SU-DHL-6 (cell line): Measurements from ENCODE around the gene PKN3.

Source experiments
- H2AFZ ChIP-seq: fragments of 200-600 bp; sonication (generic); 2 replicates; pipeline ENCODE4 v1.6.1; 2014; ENCODE audit warnings: low read depth, mild to moderate bottlenecking, moderate library complexity, mixed read lengths, antibody characterized with exemption, low read length; ENCODE audit not compliant: severe bottlenecking
- H3F3A ChIP-seq: fragments of 200-600 bp; shearing (Covaris generic); 2 replicates; pipeline ENCODE4 v1.6.0; 2016; ENCODE audit warnings: antibody characterized with exemption, mild to moderate bottlenecking; ENCODE audit not compliant: insufficient read depth
- H3K27ac ChIP-seq: fragments of 200-600 bp; sonication (generic); 2 replicates; pipeline ENCODE4 v1.5.1; 2016; ENCODE audit warnings: low read depth, mild to moderate bottlenecking, low read length, moderate library complexity, mixed read lengths
- H3K27me3 ChIP-seq: fragments of 200-600 bp; sonication (generic), shearing (Covaris generic); 2 replicates; pipeline ENCODE4 v1.6.0; 2014; ENCODE audit warnings: mild to moderate bottlenecking, low read length
- H3K36me3 ChIP-seq: fragments of 200-600 bp; sonication (generic); 2 replicates; pipeline ENCODE4 v1.6.1; 2014; ENCODE audit warnings: mild to moderate bottlenecking, low read length, mixed read lengths
- H3K4me2 ChIP-seq: fragments of 300-600, 200-600 bp; shearing (Covaris generic), sonication (generic); 2 replicates; pipeline ENCODE4 v1.6.0; 2014; ENCODE audit warnings: low read length, low read depth, mild to moderate bottlenecking; ENCODE audit not compliant: poor library complexity, severe bottlenecking
- H3K4me3 ChIP-seq: fragments of 200-600 bp; sonication (generic); 2 replicates; pipeline ENCODE4 v1.5.1; 2014; ENCODE audit warnings: antibody characterized with exemption, low read length, mild to moderate bottlenecking, mixed read lengths; ENCODE audit not compliant: insufficient read depth, poor library complexity, severe bottlenecking
- H3K79me2 ChIP-seq: fragments of 200-600 bp; sonication (generic); 2 replicates; pipeline ENCODE4 v1.6.1; 2014; ENCODE audit warnings: mild to moderate bottlenecking, low read length, moderate library complexity; ENCODE audit not compliant: insufficient read depth
- H3K9ac ChIP-seq: fragments of 200-600 bp; sonication (generic); 2 replicates; pipeline ENCODE4 v1.7.0; 2014; ENCODE audit warnings: mild to moderate bottlenecking, low read length
- H3K9me2 ChIP-seq: fragments of 200-600 bp; sonication (generic); replicated peaks from 2 replicates; pipeline ENCODE4 v1.6.1; 2014; ENCODE audit warnings: low read length; ENCODE audit not compliant: insufficient read depth
- H3K9me3 ChIP-seq: fragments of 200-600 bp; sonication (generic); 2 replicates; pipeline ENCODE4 v1.6.1; 2014; ENCODE audit warnings: low read length, mixed read lengths; ENCODE audit not compliant: insufficient read depth
- H4K20me1 ChIP-seq: fragments of 200-600 bp; sonication (generic); 2 replicates; pipeline ENCODE4 v1.6.1; 2014; ENCODE audit warnings: low read depth, mild to moderate bottlenecking, antibody characterized with exemption, low read length, moderate library complexity, mixed read lengths
- CTCF ChIP-seq: fragments of 200-600 bp; sonication (generic); IDR thresholded peaks from one replicate; pipeline ENCODE4 v1.5.1; 2017; ENCODE audit warnings: antibody characterized with exemption, mild to moderate bottlenecking, low read length, moderate library complexity; ENCODE audit not compliant: insufficient read depth, poor library complexity, severe bottlenecking
- EZH2phosphoT487 ChIP-seq: fragments of 200-600 bp; sonication (generic), shearing (Covaris generic); conservative IDR thresholded peaks from 2 replicates; pipeline ENCODE4 v1.6.1; 2018; ENCODE audit warnings: mild to moderate bottlenecking, antibody characterized with exemption, low read length, moderate library complexity, mixed read lengths

Gene PKN3

GRCh38 chr9:128723866-128724743 is 21.8 kb downstream of the PKN3 start, which contains the start of gene ZDHHC12:
TSS of gene ZDHHC12 (minus strand) at chr9:128724127. CDS start at chr9:128724093, 34 bp downstream.
- Histone ChIP-seq H3K4me2 (peak within 1 kb of the TSS; percentile 98), H3K9ac (peak within 1 kb of the TSS; percentile 100), H3K27me3 (no peaks in the 10 kb centered on the region), H3K9me3 (no peaks in the 10 kb centered on the region), H3F3A (peaks cover 5% of the 10 kb centered on the region; the same call in 1 of the 2 replicates), H3K4me3 (peak within 1 kb of the TSS; percentile 99), H2AFZ (peak within 1 kb of the TSS; percentile 75), H3K9me2 (no peaks in the 10 kb centered on the region), H3K79me2 (peaks cover 32% of the 10 kb centered on the region), H3K36me3 (no peaks in the 10 kb centered on the region), H4K20me1 (no peaks in the 10 kb centered on the region), H3K27ac (peak within 1 kb of the TSS; percentile 62)
- no peak for TF ChIP-seq CTCF
- TF ChIP-seq EZH2phosphoT487 = no peak

DNA sequence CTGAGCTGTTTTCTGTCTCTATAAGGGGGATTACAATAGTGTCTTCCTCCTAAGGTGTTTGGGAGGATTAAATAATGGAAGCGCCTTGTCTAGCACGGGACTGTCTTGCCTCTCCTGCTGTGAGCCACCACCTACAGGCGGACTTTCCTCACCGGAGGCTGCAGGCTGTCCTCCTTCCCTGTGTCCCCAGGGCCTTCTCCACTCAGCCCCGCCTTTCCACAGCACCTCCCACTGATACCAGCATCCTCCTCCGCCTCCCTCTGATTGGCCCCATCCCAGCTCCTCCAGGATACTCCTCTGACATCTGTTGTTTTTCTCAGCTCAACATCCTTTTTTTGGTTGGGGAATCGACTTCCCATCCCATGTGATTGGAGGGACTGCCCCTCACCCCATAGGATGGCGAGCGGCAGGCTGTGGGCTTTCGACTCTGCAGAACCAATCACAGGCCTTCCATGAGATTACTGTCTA is 22.5 kb downstream of the PKN3 start:
- Histone ChIP-seq H3F3A (peaks cover 5% of the 10 kb centered on the region; the same call in 1 of the 2 replicates), H3K9ac (peak overlapping the region; percentile 76), H2AFZ (peak overlapping the region; percentile 75), H3K36me3 (no peaks in the 10 kb centered on the region), H3K27ac (peak overlapping the region; percentile 59), H3K4me3 (peak overlapping the region; percentile 90), H3K9me2 (no peaks in the 10 kb centered on the region), H3K9me3 (no peaks in the 10 kb centered on the region), H3K79me2 (peaks cover 32% of the 10 kb centered on the region), H4K20me1 (no peaks in the 10 kb centered on the region), H3K27me3 (no peaks in the 10 kb centered on the region), H3K4me2 (peak overlapping the region; percentile 78)
- TF ChIP-seq CTCF = no peak
- no peak for TF ChIP-seq EZH2phosphoT487

DNA sequence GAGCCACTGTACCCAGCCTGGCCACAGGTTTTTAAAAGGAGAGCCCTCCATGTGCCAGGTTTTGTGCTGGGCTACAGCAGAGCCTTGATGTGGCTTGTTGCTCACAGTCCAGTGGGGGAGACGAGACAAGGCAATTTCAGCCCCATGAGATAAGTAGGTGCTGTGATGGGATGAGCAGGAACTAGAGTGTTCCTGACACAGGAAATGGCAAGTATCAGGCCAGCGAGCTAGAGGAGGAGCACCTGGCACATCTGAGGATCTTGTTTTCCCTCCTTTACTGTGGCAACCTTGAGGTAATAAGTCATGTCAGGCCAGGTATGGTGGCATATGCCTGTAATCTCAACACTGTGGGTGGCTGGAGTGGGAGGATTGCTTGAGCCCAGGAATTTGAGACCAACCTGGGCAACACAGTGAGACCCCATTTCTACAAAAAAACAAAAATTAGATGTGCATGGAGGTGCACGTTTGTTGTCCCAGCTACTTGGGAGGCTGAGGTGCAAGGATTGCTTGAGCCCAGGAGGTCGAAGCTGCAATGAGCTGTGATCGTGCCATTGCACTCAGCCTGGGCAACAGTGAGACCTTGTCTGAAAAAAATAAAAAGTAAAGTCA is 25.4 kb downstream of the PKN3 start:
- H3K4me2 ChIP-seq = no peak overlapping the region
- no peak for TF ChIP-seq EZH2phosphoT487
- no peak for TF ChIP-seq CTCF

More for the DNA sequence above, 25.4 kb downstream of the PKN3 start:
- H3K36me3 ChIP-seq = no peaks in the 10 kb centered on the region
- no peaks in the 10 kb centered on the region for H3K27me3 ChIP-seq
- peaks cover 1% of the 10 kb centered on the region; the same call in 1 of the 2 replicates for H3F3A ChIP-seq
- no peak overlapping the region for H2AFZ ChIP-seq
- no peaks in the 10 kb centered on the region for H3K9me2 ChIP-seq
- no peak overlapping the region for H3K4me3 ChIP-seq
- no peaks in the 10 kb centered on the region for H3K9me3 ChIP-seq
- peaks cover 29% of the 10 kb centered on the region for H3K79me2 ChIP-seq
- no peaks in the 10 kb centered on the region for H4K20me1 ChIP-seq
- H3K9ac ChIP-seq = no peak overlapping the region
- no peak overlapping the region for H3K27ac ChIP-seq
